T-cell (primary cell): ENCODE results near the gene MAN2B2. TPM values are rescaled to one million over a fixed set of nuclear protein-coding genes. Genes with fewer than 3 reads are reported as not detected.

Experiments used
- ATAC-seq, 4 experiments: fragments of 200-7000 bp in 3 of 4; fragments of 150-1000 bp in 1 of 4; cut with Tn5 transposase; replicated peaks in 1 of 4; 1 replicate in 3 of 4; 2 replicates in 1 of 4; pipeline ENCODE4 v1.10.0; 2021; ENCODE audit warnings: moderate library complexity in 3 of 4, mild to moderate bottlenecking in 2 of 4, moderate number of reproducible peaks in 1 of 4
- CTCF ChIA-PET, 2 donors: fragments of 300-600 bp; sonication (Branson Sonifier 250); formaldehyde crosslinking; loops; one replicate each; lab custom pipeline; 2022; ENCODE audit warnings: antibody characterized with exemption in 2 of 2; lab: Charles Lee
- POLR2A ChIA-PET, 2 donors: fragments of 300-600 bp; sonication (Branson Sonifier 250); formaldehyde crosslinking; loops; one replicate each; lab custom pipeline; 2022; ENCODE audit warnings: antibody characterized with exemption in 2 of 2; lab: Charles Lee
- DNase-seq, 35 experiments: peaks; one replicate each; pipeline versions ENCODE4 v3.0.0 to v3.0.0-alpha.2; 2013 to 2023
- H3K27ac ChIP-seq: one replicate; pipeline ENCODE4 v1.5.1; 2013; ENCODE audit warnings: low read length
- H3K27me3 ChIP-seq, 2 experiments: replicated peaks in 1 of 2; 1 replicate in 1 of 2; 2 replicates in 1 of 2; pipeline versions ENCODE4 v1.6.1 to v1.7.0; 2013; ENCODE audit warnings: low read length in 1 of 2, mixed read lengths in 1 of 2; ENCODE audit not compliant: control insufficient read depth in 2 of 2, insufficient read depth in 2 of 2; ENCODE audit errors: extremely low read depth in 1 of 2
- H3K36me3 ChIP-seq, 2 donors: 1 replicate in 1 of 2; 2 replicates in 1 of 2; pipeline versions ENCODE4 v1.6.1 to v1.7.0; 2013; ENCODE audit warnings: low read length in 1 of 2; ENCODE audit not compliant: control insufficient read depth in 2 of 2, insufficient read depth in 1 of 2; ENCODE audit errors: extremely low read depth in 1 of 2
- H3K4me1 ChIP-seq, 2 experiments: 1 replicate in 1 of 2; 2 replicates in 1 of 2; pipeline versions ENCODE4 v1.6.1 to v1.7.0; 2013; ENCODE audit warnings: low read length in 2 of 2, mixed read lengths in 1 of 2; ENCODE audit not compliant: insufficient read depth in 2 of 2, control insufficient read depth in 1 of 2; ENCODE audit errors: extremely low read depth in 1 of 2
- H3K4me3 ChIP-seq, 2 donors: 1 replicate in 1 of 2; 2 replicates in 1 of 2; pipeline versions ENCODE4 v1.5.1 to v1.7.0; 2013; ENCODE audit warnings: mild to moderate bottlenecking in 2 of 2, low read length in 1 of 2, moderate library complexity in 1 of 2; ENCODE audit not compliant: control insufficient read depth in 1 of 2; ENCODE audit errors: extremely low read depth in 1 of 2
- H3K9me3 ChIP-seq: 2 replicates; pipeline ENCODE4 v1.7.0; 2013
- H3K27ac Mint-ChIP-seq, 2 donors: one replicate each; pipeline ENCODE4 v1.8.0; 2020 to 2021; ENCODE audit warnings: mild to moderate bottlenecking in 2 of 2, mixed read lengths in 2 of 2
- H3K27me3 Mint-ChIP-seq, 2 donors: one replicate each; pipeline ENCODE4 v1.8.0; 2021 to 2022; ENCODE audit warnings: mixed read lengths in 2 of 2
- H3K36me3 Mint-ChIP-seq: one replicate; pipeline ENCODE4 v1.8.0; 2021; ENCODE audit warnings: mixed read lengths
- H3K4me1 Mint-ChIP-seq, 3 donors: one replicate each; pipeline ENCODE4 v1.8.0; 2020 to 2022; ENCODE audit warnings: mixed read lengths in 3 of 3, mild to moderate bottlenecking in 1 of 3
- H3K4me3 Mint-ChIP-seq, 3 donors: one replicate each; pipeline ENCODE4 v1.8.0; 2020 to 2022; ENCODE audit warnings: mild to moderate bottlenecking in 3 of 3, mixed read lengths in 3 of 3, moderate library complexity in 3 of 3
- H3K9me3 Mint-ChIP-seq, 3 donors: one replicate each; pipeline ENCODE4 v1.8.0; 2020 to 2022; ENCODE audit warnings: mixed read lengths in 3 of 3
- WGBS: methylation state at CpG from one replicate; pipeline ENCODE4 v1.1.5; 2013; ENCODE audit warnings: missing lambda C conversion rate; ENCODE audit not compliant: insufficient coverage; 5-methylcytosine and 5-hydroxymethylcytosine counted together
- total RNA-seq, 35 experiments: library from RNA in 6 of 35; stranded (reverse) in 6 of 35; fragments of 120-200 nt in 1 of 35; gene quantifications; one replicate each; pipeline versions ENCODE4 v1.2.1 to v1.2.4 and lab custom pipeline; 2013 to 2026

Gene MAN2B2
- total RNA-seq, 5 donors from 2014 or later (not counting 1 experiment from before 2014, with no cell fraction given): 27.4 to 54.1 (median 45.8) TPM

- peaks cover 4 to 6% (median 5%) of the 10 kb centered on the region in 3 donors for H3K9me3 Mint-ChIP-seq
- H3K4me3 Mint-ChIP-seq: no peak overlapping the region
- peaks cover 27 to 45% of the 10 kb centered on the region in 2 donors for H3K27me3 Mint-ChIP-seq
- H3K4me1 ChIP-seq: no peaks in the 10 kb centered on the region
- H3K36me3 Mint-ChIP-seq: no peaks in the 10 kb centered on the region
- H3K27me3 ChIP-seq: peaks cover 0 to 41% of the 10 kb centered on the region in 2 experiments
- H3K27ac ChIP-seq: no peak overlapping the region
- no peaks in the 10 kb centered on the region for H3K4me1 Mint-ChIP-seq
- no peak overlapping the region for H3K4me3 ChIP-seq
- CTCF ChIA-PET: no interaction called here
- no peak for DNase-seq
- no peaks in the 10 kb centered on the region for H3K36me3 ChIP-seq
- H3K27ac Mint-ChIP-seq: no peak overlapping the region
- ATAC-seq: no peak
- POLR2A ChIA-PET: no interaction called here
- no peaks in the 10 kb centered on the region for H3K9me3 ChIP-seq
Measured at GRCh38 chr4:6540879-6541278, 34.1 kb upstream of the MAN2B2 start.

- Mint-ChIP-seq H3K9me3 (peaks cover 4 to 6% (median 5%) of the 10 kb centered on the region in 3 donors), H3K27me3 (peaks cover 28 to 45% of the 10 kb centered on the region in 2 donors), H3K4me3 (no peak overlapping the region), H3K27ac (no peak overlapping the region), H3K4me1 (peaks cover 0 to 2% (median 0%) of the 10 kb centered on the region in 3 donors), H3K36me3 (no peaks in the 10 kb centered on the region)
- ChIA-PET POLR2A (no interaction called here), CTCF (no interaction called here)
- Histone ChIP-seq H3K4me3 (no peak overlapping the region), H3K4me1 (no peaks in the 10 kb centered on the region), H3K36me3 (no peaks in the 10 kb centered on the region), H3K27me3 (peaks cover 0 to 48% of the 10 kb centered on the region in 2 experiments), H3K9me3 (no peaks in the 10 kb centered on the region), H3K27ac (no peak overlapping the region)
- DNase-seq (no peak), ATAC-seq (no peak)
- 82% methylated on average over 5 of the region's 6 CpGs for WGBS
Measured at GRCh38 chr4:6541789-6542188, 33.2 kb upstream of the MAN2B2 start.

- H3K36me3 Mint-ChIP-seq: no peaks in the 10 kb centered on the region
- peaks cover 0 to 4% (median 2%) of the 10 kb centered on the region in 3 donors for H3K4me1 Mint-ChIP-seq
- Histone ChIP-seq H3K27ac (no peak overlapping the region), H3K4me3 (no peak overlapping the region), H3K36me3 (no peaks in the 10 kb centered on the region), H3K4me1 (no peaks in the 10 kb centered on the region), H3K27me3 (peaks cover 0 to 55% of the 10 kb centered on the region in 2 experiments), H3K9me3 (no peaks in the 10 kb centered on the region)
- POLR2A ChIA-PET: no interaction called here
- peaks cover 36 to 50% of the 10 kb centered on the region in 2 donors for H3K27me3 Mint-ChIP-seq
- ATAC-seq (no peak), DNase-seq (no peak)
- no peak overlapping the region for H3K4me3 Mint-ChIP-seq
- no peak overlapping the region for H3K27ac Mint-ChIP-seq
- H3K9me3 Mint-ChIP-seq: peaks cover 4 to 6% (median 5%) of the 10 kb centered on the region in 3 donors
- CTCF ChIA-PET: no interaction called here
- WGBS: 74% methylated on average over 12 of the region's 12 CpGs
Measured at GRCh38 chr4:6542951-6543350, 32.0 kb upstream of the MAN2B2 start.

GRCh38 chr4:6546091-6546490 is 28.9 kb upstream of the MAN2B2 start:
- H3K9me3 ChIP-seq: no peaks in the 10 kb centered on the region
- Mint-ChIP-seq H3K27ac (no peak overlapping the region), H3K36me3 (no peaks in the 10 kb centered on the region), H3K27me3 (peaks cover 38 to 54% of the 10 kb centered on the region in 2 donors), H3K4me1 (peaks cover 0 to 4% (median 2%) of the 10 kb centered on the region in 3 donors), H3K9me3 (no peaks in the 10 kb centered on the region), H3K4me3 (no peak overlapping the region)
- DNase-seq (no peak), ATAC-seq (no peak)
- ChIA-PET CTCF (interaction anchor here in 1 of 2 donors (0.6 kb wide), 1 partner anchor 37 kb away, joined by 3 read pairs; no protein-coding TSS in a partner anchor), POLR2A (no interaction called here)
- WGBS: no CpG with 5 or more reads among the region's 4 CpGs
- H3K27ac ChIP-seq: no peak overlapping the region
- H3K4me1 ChIP-seq: no peaks in the 10 kb centered on the region
- peaks cover 0 to 65% of the 10 kb centered on the region in 2 experiments for H3K27me3 ChIP-seq
- no peak overlapping the region for H3K4me3 ChIP-seq
- no peaks in the 10 kb centered on the region for H3K36me3 ChIP-seq

GRCh38 chr4:6546681-6547447 is 28.1 kb upstream of the MAN2B2 start:
- WGBS: 11% methylated on average over 13 of the region's 19 CpGs
- Mint-ChIP-seq H3K9me3 (peaks cover 0 to 4% (median 3%) of the 10 kb centered on the region in 3 donors), H3K4me3 (no peak overlapping the region), H3K27ac (no peak overlapping the region), H3K36me3 (no peaks in the 10 kb centered on the region), H3K4me1 (peaks cover 0 to 4% (median 2%) of the 10 kb centered on the region in 3 donors), H3K27me3 (peaks cover 43 to 61% of the 10 kb centered on the region in 2 donors)
- Histone ChIP-seq H3K27ac (no peak overlapping the region), H3K36me3 (no peaks in the 10 kb centered on the region), H3K4me1 (no peaks in the 10 kb centered on the region), H3K4me3 (no peak overlapping the region), H3K9me3 (no peaks in the 10 kb centered on the region), H3K27me3 (peaks cover 0 to 66% of the 10 kb centered on the region in 2 experiments)
- DNase-seq (peak in 30 of 35 experiments; percentile 3 to 81 (median 32)), ATAC-seq (peak in 3 of 4 experiments; percentile 36 to 52 (median 45))
- ChIA-PET POLR2A (no interaction called here), CTCF (interaction anchor here in 1 of 2 donors (0.6 kb wide), 1 partner anchor 36 kb away, joined by 3 read pairs; no protein-coding TSS in a partner anchor)

- CTCF ChIA-PET: no interaction called here
- no peak overlapping the region for H3K4me3 ChIP-seq
- ATAC-seq (no peak), DNase-seq (no peak)
- no peak overlapping the region for H3K27ac ChIP-seq
- H3K4me1 ChIP-seq: no peaks in the 10 kb centered on the region
- H3K27ac Mint-ChIP-seq: no peak overlapping the region
- POLR2A ChIA-PET: no interaction called here
- no peaks in the 10 kb centered on the region for H3K36me3 ChIP-seq
- H3K27me3 Mint-ChIP-seq: peaks cover 52 to 69% of the 10 kb centered on the region in 2 donors
- no peaks in the 10 kb centered on the region for H3K36me3 Mint-ChIP-seq
- peaks cover 3 to 5% (median 5%) of the 10 kb centered on the region in 3 donors for H3K9me3 Mint-ChIP-seq
- no peak overlapping the region for H3K4me3 Mint-ChIP-seq
- peaks cover 0 to 4% (median 2%) of the 10 kb centered on the region in 3 donors for H3K4me1 Mint-ChIP-seq
- 73% methylated on average over 3 of the region's 8 CpGs for WGBS
- H3K27me3 ChIP-seq: peaks cover 0 to 69% of the 10 kb centered on the region in 2 experiments
- no peaks in the 10 kb centered on the region for H3K9me3 ChIP-seq
Measured at GRCh38 chr4:6548201-6548881, 26.6 kb upstream of the MAN2B2 start.
